HG02623 (cell line): ENCODE measurements around the gene PPTC7.
"Not testable (repeated sequence)": the region's sequence is repeated elsewhere in the genome, so short reads cannot be mapped to it uniquely, and the experiment has no call there.

ENCODE experiments used
- ATAC-seq: cut with Tn5 transposase; IDR thresholded peaks from one replicate; pipeline ENCODE4 v1.9.1; 2021; ENCODE audit warnings: moderate library complexity; ENCODE audit not compliant: unreplicated experiment

Gene PPTC7

DNA sequence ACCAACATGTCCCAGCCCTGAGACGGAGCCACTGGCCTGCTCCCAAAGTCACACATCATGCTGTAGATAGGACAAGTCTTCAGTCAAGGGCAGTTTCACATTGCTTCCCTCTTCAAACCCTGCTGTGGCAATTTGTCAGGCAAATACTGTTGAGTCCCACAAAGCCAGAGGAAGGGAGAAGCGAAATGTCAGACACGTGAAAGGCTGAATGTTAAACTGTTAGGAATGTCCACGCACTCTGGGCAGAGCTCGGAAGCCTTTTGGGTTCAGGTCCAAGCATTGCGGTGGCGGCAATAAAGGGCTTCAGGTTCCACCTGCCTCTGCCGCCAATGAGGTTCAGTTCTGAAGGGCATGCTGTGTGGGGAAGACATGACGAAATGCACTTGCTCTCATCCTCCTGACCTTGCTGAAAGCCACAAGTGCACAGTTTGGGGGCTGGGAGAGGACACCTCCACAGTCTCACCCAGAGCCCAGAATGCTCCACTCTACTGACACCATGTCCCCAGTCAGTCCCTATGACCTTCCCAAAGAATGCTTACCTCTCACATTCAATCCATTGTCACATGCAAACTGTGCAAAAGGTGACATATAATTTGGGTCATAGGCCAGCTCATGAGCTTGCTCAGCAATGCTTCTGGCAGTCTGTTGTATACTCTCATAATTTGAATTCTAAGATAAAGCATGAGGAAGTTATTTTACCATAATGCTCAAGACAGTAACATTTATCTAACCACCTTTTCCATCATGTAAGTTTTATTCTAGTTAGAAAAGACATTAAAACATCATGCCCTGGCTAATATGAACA lies 45.3 kb downstream of the PPTC7 start:
- no peak for ATAC-seq

DNA sequence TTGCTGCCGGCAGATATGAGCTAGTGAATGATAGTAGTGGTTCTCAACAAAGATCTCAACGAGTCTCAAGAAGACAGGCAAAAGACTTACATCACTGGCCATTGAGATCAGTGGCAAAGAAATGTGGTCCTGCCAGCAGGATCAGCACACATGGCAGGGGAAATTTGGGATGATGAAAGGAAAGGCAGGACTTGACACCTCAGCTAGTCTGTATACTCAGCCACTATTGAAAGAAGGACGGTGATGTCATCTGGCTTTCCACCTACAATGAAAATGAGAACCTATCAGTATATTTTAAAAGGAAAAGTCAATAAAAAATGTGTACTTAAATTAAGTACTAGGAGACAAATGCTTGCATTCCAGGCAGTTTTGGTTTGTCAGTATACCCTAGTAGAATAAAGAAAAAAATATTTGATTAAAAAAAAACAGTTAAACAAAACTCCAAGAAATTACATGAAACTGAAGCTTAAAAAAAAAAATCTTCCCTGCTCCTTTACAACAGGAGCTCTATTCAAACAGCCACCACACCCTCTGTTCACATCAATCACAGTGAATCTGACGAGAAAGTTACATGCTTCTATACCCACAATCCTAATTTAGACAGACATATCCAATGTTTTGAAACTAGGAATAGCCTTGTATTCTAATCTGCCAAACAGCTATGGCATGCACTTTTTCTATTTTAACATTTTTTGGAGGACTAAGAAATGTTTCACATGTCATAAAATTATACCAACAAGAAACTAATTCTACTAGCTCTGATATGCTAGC lies 46.1 kb downstream of the PPTC7 start:
- no peak for ATAC-seq

DNA sequence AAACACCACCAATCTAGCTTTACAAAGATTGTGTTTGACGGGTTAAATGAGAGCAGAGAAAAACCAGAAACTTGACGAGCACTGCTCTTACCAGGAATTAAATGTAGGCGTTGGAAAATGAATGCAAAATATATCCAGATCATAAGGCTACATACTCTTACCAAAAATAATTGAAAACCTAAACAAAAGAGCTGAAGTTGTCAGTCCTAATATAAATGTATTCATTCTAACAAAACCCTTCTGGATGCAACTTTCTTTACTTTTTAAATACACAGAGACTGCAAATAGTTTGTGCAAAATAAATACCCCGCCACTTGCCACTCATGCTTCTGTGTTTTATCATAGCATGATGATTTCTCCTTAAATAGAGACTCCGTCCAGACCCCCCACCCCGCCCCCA lies 48.3 kb downstream of the PPTC7 start:
- no peak for ATAC-seq

DNA sequence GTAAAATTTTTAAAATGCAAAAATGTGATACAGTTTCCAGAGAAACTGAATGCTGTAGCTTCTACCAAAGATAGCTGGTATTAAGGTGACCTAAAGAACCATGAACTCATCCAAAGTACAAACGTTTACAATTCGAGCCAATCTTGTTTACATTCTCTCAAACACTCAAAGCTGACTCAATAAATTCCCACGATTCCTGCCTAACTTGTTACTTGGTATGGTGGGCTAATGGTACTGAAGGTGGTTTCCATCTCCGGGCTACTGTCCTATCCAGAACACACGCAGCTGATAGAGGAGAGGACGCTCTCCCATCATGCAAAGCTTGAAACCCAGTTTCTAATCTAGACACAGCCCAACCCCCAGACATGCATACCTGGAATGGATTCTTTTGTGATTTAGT lies 49.5 kb downstream of the PPTC7 start:
- no peak for ATAC-seq

DNA sequence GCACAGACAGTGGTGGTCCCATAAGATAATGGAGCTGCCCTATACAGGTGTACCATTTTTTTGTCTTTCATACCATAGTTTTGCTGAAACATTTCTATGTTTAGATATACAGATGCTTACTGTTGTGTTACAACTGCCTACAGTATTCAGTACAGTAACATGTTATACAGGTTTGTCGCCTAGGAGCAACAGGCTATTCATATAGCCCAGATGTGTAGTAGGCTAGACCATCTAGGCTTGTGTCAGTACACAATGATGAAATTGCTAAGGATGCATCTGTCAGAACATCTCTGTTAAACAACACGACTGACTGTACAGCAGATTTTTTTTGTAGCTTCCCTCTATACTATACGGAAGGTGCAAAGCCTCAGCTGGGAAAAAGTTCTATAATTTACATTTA lies 50.5 kb downstream of the PPTC7 start:
- ATAC-seq: no peak

DNA sequence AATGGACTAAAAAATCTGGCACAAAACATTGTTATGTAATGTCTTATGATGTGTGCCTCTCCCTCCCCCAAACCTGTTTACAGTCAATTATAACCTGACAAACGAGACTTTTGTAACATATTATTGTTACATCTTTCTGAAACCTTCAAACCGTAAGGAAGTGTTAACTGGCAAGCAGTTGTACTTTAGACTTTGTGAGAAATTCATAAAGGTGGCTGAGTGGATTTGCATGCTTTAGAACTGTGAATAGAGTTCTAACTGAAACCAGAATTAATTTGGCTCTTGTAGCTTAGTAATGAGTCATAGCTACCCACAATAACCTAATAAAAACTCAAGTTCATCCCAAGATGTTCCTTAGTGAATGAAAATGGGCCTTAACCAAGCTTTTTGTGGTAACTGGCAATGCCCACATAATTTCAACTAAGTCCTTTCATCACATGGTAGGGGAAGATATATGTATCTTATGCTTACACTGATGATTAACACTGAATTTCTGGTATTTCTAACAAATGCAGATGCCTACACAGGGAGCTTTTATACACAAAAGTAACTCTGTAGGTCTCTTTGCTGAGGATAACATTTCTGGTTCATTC lies 51.3 kb downstream of the PPTC7 start:
- ATAC-seq: peak; percentile 68

DNA sequence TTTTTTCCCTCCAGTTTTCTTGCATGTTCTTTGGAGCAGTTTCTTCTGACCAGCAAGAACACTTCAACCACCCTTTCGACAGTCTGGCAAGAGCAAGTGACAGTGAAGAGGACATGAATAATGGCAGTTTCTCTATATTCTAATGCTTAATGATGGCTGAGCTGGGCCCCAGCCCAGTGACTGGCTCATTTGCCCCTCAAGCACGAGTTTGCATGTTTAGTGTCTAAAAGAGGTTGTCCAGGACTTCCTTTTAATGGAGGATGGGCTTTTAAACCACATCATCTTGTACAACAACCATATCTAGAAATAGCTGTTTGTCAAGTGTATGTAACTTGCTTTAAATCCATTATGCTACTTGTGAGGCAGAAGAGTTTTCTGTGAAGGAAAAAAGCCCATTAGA lies 52.6 kb downstream of the PPTC7 start:
- ATAC-seq: no peak

DNA sequence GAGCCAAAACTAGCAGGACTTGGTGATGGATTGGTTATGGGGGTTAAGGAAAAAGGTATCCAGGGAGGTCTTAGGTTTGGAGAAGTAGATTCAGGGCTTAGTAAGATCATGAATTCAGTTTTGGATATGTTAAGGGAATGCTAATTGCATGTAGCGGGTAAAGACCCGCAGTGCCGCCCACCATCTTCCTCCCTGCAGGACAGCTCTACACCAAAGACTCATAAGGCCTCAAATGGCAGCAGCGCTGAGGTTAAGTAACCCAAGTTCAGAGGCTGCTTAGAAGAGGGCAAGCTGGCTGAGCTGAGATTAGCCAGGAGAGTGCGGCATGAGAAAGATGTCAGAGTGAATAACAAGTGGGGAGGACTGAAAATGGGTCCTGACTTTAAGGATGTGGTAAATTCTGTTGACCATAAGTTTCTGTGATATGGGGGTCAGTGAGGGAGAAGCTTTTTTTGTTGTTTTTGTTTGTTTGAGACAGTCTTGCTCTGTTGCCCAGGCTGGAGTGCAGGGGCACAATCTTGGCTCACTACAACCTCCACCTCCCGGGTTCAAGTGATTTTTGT lies 54.8 kb downstream of the PPTC7 start:
- ATAC-seq: no peak

DNA sequence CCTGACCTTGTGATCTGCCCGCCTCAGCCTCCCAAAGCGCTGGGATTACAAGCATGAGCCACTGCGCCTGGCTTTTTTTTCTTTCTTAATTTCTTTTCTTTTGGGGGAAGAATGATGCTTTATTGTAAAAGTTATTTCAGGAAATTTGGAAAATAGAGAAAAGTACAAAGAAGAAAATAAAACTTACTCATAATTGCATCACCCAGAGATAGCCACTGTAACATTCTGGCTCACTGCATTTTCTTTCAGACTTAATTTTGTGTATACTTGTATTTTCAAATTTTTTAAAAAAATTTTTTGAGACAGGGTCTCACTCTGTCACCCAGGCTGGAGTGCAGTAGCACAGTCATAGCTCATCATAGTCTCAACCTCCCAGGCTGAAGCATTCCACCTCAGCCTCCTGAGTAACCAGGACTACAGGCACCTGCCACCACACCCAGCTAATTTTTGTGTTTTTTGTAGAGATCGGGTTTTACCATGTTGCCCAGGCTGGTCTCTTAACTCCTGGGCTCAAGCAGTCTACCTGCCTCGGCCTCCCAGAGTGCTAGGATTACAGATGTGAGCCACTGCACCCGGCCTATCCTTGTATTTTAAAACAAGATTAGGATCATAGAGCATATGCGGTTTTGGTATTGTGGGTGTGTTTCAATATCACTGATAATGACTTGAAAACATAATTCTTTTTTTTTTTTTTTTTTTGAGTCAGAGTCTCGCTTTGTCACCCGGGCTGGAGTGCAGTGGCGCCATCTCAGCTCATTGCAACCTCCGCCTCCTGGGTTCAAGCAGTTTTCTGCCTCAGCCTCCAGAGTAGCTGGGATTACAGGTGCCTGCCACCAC lies 62.0 kb downstream of the PPTC7 start:
- not testable (repeated sequence) for ATAC-seq

DNA sequence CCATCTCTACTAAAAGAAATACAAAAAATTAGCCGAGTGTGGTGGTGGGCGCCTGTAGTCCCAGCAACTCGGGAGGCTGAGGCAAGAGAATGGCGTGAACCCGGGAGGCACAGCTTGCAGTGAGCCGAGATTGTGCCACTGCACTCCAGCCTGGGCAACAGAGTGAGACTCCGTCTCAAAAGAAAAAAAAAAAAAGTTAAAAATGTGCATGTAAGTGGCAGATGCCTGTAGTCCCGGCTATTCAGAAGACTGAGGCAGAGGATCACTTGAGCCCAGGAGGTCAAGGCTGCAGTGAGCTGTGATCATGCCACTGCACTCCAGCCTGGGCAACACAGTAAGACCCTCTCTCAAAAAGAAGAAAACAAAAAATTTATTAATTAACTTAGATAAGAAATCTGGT lies 65.1 kb downstream of the PPTC7 start:
- ATAC-seq: not testable (repeated sequence)

DNA sequence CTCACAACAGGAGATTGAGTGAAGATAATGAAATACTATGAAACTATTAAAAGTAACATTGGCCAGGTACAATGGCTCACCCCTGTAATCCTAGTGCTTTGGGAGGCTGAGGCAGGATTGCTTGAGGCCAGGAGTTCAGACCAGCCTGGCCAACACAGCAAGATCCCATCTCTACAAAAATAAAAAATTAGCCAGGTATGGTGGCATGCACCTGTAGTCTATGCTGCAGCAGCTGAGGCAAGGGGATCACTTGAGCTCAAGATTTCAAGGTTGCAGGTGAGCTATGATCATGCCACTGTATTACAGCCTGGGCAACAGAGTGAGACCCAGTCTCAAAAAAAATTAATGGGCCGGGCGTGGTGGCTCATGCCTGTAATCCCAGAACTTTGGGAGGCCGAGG lies 66.1 kb downstream of the PPTC7 start:
- ATAC-seq: no peak

DNA sequence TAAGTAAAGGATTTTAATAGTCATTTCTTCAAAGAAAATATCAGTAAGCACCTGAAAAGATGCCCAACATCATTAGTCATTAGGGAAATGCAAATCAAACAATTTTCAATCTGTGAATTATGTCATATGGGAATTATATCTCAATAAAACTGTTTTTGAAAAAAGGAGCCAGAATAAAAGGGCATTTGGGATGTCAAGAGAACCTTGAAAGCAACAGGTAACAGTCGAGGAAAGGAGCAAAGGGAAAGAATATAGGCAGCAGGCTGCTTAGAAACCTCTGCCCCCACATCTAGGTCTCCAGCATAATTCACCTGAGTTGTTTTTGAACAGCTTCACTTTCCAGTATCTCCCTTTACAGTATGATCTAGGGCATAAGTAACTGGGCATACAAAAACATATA lies 68.8 kb downstream of the PPTC7 start:
- no peak for ATAC-seq

DNA sequence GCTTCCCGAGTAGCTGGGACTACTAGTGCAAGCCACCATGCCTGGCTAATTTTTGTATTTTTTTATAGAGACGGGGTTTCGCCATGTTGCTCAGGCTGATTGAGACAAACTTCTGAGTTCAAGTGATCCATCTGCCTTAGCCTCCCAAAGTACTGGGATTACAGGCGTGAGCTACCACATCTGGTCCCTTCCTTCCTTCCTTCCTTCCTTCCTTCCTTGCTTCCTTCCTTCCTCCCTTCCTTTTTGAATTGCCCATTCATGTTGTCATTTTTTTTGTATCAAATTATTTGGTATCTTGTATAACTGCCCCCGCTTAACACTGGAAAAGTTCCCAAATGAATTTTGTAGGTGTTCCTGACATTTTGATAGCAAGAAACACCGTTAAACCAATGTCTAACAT lies 69.3 kb downstream of the PPTC7 start:
- ATAC-seq: no peak

DNA sequence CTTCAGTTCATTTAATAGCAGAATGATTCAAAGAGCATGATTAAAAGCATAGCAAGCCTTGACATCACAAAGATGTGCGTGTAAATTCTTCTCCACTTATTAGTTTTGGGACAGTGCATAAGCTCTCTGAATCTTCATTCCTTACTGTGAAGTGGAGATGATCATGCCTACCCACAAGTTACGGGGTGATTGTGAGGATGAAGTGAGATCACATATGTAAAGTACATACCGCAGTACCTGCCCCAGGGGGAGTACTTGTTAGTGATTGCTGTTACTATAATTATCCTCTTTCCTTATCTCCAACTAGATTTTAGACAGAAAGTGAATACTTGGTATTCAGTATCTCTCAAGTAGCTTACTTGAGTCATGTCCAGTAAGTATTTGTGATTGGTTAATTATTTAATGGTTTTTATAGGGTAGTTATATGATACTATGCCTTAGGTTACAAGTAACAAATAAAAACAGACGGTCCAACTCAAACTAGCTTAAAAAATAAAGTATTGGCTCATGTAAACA lies 75.0 kb downstream of the PPTC7 start:
- no peak for ATAC-seq

DNA sequence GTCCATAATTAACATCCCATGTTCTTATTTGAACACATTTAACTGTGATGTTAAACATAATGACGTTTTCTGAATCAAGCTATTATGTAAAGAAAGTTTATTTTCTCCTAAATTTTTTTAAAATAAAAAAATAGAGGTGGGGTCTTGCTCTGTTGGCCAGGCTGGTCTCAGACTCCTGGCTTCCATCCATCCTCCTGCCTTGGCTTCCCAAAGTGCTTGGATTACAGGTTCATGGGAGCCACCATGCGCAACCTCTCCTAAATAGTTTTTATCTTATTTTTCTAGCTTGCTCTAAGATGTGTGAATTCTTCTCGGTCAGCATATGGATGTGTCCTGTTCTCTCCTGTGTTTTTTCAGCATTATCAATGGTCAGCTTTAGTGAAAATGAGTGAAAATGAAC lies 77.8 kb downstream of the PPTC7 start:
- ATAC-seq: no peak

DNA sequence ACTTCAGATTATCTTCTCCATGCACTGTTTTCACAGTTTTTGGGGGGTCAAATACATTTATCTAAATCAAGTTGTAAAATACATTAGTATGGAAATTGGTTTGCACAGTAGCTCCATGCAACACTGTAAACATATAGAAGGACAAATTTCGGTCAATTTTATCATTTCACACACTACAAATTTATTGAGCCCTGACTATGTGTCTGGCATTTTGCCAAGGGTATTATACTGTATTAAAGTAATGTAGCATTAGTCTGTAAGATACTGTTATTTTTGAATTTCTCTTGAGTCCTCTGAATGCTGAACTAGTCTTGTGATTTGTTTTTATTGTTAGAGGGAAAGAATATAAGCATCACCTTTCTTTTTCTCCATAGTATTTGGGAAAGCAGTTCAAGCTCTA lies 79.7 kb downstream of the PPTC7 start:
- ATAC-seq: no peak

DNA sequence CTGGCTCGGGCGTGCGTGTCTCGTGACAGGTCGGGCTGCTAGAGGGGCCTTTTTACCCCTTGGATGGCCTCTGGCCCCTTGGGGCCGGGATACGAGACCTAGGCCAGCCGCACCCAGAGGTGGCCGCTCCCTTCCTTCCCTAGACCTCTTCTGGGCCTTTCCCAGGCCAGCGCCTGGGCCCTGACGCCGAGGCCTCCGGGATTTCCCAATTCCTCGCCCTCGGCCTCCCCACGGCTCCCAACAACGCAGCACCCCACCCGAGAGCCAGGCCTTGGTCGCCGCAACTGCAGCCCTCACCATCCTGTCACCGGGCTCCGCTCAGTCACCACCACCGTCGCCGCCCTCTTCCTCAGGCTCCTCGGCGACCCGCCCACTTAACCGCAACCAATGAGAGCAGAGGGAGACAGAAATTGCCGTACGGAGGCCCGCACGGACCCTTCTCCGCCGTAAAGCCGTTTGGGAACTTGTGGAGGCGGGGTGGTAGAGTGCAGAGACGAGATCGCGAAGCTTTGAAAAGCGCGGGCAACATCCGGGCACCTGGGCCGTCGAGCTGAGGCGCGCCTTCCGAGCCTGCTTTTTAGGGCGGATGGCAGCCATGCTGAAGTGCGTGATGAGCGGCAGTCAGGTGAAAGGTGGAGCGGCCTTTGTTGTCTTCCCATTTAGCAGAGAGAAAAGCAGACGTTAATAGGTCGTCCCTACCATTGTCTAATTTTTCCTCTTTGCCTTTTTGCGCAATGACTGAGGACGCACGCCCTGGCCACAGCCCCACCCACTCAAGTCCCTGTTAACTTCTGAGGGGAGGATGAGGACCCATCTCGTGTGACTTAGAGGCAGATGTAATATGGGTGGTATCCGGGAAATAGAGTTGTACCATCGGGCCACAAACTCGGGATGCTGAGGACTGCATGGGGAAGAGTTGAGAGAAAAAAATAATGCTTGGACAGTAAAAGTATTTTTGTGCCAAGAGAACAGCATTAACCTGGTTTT lies 81.1 kb downstream of the PPTC7 start, which contains the start of the genes RAD9B and VPS29:
TSS of gene RAD9B (plus strand) at position 580 of the 987 bp plus-strand sequence. CDS start at position 587, 7 bp downstream.
TSS of gene VPS29 (minus strand) at position 360 of the 987 bp plus-strand sequence. CDS start at position 300, 60 bp downstream.
- ATAC-seq: peak; percentile 82

DNA sequence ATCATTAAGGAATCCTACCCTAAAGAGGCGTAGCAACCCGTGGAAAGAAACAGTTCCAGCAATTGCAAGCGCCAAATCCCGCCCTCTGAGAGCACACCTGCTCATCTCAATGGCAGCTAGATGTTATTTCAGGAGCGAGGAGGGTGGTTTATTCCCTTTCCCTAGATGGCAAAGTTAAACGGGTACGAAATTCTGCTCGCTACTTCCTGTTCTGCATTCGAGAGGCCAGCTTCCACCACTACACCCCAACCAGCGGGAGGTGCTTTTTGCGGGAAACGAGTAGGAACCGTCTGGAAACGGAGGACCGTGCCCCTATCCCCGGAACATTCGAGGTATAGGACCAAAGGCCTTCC lies 81.7 kb downstream of the PPTC7 start:
- peak; percentile 27 for ATAC-seq
